ENCODE measurements around the gene DYNC2LI1.

DNA sequence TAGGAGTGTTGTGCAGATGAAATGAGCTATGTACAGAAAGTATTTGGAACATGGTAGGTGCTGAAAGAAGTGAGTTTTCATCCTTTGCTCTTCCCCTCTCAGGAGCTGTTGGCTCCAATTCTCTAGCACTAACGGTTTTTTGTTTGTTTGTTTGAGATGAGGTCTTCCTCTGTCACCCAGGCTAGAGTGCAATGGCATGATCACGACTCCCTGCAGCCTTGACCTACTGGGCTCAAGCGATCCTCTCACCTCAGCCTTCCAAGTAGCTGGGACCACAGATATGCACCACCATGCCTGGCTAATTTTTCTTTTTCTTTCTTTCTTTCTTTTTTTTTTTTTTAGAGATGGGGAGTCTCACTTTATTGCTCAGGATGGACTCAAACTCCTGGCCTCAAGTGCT is 52.0 kb downstream of the DYNC2LI1 start:
- TF ChIP-seq CTCF (conservative IDR thresholded peaks at IDR 0.05; ENCODE audit: low read length) (no peak), EZH2phosphoT487 (IDR thresholded peaks at IDR 0.05; ENCODE audit: borderline replicate concordance, low read depth, low read length) (no peak)

Measured in OCI-LY7 (cell line).